ENCODE measurements around the gene PRRC2C. TPM values are rescaled to one million over a fixed set of nuclear protein-coding genes. Genes with fewer than 3 reads are reported as not detected.
"Not testable (repeated sequence)": the region's sequence is repeated elsewhere in the genome, so short reads cannot be mapped to it uniquely, and the experiment has no call there.

Gene PRRC2C
- total RNA-seq, 1 donor from 2014 or later, result 120 TPM

DNA sequence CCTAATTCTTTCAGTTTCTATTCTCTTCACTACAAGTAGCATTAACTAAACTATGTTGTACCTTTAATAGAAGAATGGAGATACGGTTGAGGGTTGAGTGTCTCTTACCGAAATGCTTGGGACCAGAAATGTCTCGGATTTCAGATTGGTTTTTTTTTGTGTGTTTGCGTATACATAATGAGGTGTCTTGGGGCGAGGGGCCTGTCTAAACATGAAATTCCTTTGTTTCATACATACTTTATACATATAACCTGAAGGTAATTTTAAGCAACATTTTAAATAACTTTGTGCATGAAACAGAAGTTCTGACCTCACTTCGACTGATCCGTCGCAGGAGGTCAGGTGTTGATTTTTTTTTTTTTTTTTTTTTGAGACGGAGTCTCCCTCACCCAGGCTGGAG, 100.4 kb downstream of the PRRC2C start:
- ATAC-seq, result no peak

DNA sequence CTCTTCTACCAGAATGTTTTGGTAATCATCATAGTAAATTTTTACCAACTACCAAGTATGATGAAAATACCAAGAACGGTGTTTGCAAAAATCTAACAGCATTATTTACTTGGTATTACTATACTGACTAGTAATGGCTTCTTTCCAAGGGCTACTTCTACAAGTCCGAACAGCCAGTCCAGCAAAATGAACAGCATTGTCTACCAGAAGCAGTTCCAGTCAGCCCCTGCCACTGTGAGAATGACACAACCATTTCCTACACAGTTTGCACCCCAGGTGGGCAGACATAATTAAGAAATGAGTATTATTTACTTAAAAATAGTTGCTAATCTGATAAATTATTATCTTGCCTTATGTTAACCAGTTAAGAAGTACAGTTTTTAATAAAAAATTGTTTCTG, 102.9 kb downstream of the PRRC2C start:
- no peak for ATAC-seq

DNA sequence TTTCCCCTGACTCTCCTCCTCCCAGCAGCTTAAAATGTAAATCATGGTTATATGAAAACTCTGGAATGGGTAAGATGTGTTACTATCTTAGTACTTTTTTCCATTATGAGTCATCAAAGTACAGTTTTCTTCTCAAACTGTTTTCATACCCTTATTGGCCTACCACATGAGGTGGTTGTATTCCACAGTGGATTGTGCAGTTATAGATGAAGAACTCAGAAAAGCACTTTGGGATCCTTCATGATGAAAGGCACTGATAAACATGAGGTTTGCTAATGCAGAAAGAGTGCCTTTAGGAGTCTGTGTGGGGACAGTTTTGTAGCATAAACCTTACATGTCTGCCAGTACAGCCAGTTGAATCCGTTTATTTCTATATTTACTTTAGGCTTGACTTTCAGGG, 104.7 kb downstream of the PRRC2C start:
- ATAC-seq, result no peak

DNA sequence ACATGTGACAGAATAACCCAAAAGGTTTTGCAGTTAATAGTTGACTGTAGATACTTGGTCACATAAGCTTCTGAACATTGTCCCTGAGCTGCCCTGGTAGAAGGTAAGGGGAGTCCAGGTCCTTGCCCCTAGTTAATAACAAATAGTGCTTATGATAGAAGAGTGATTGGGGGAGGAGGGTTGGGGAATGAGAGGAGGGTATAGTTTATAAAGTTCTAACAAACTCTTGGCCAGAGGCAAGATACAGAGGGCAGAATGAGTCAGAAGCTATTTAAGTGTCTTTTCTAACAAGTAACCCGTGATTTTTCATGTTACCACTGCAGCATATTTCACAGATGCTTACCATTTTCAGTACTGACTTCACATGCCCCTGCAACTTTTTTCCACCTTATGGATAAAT, 110.0 kb downstream of the PRRC2C start:
- ATAC-seq, result no peak

DNA sequence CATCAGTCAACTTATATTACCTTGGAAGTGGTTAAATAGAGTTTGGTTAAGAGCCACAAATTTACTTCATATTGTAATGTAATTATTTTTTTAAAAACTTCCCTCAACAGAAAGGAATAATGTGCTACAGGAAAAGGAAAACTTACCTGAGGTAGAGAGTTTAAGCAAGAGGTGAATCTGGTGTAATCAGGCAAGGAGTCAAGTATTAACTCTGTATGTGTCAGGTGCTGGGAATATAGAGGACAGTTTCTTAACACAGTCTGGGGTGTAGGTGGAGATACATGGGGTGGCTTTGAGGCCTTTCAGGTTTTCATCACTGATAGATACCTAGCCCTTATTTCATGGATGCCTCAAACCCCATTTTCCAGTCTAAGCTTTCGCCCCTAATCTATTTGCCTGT, 110.8 kb downstream of the PRRC2C start:
- ATAC-seq, result no peak

DNA sequence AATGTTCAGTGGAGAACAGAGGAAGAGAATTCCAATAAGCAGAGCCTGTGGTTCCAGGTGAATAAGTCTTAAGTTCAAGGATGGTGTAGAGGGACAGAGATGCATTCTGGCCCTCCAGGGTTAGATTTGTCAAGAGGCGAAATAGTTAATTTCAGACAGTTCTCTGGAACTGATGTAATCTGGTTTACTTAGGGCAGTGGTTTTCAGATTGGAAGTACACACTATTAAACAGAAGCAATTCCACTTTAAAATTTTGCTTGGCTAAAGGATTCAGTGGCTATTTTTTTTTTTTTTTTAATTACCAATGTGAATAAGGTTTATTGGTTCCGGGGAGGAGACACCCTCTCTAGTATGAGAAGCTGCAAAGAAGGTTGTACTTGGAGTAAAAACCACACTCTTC, 111.4 kb downstream of the PRRC2C start:
- no peak for ATAC-seq

DNA sequence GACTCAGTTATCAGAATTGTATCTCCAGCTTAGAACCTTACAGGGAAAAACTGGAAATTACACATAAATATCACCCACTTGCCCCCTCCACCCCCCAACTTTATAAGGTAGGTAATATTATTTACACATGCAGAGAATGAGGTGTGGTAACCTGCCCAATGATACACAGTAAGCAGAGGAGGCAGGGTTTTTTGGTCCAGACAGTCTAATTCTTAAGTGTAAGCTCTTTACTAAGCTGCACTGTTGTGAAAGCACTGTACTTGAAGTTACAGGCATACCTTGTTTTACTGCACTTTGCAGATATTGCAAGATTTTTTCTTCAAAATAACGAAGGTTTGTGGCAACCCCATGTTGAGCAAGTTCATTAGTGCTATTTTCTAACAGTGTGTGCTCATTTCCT, 111.9 kb downstream of the PRRC2C start:
- no peak for ATAC-seq

DNA sequence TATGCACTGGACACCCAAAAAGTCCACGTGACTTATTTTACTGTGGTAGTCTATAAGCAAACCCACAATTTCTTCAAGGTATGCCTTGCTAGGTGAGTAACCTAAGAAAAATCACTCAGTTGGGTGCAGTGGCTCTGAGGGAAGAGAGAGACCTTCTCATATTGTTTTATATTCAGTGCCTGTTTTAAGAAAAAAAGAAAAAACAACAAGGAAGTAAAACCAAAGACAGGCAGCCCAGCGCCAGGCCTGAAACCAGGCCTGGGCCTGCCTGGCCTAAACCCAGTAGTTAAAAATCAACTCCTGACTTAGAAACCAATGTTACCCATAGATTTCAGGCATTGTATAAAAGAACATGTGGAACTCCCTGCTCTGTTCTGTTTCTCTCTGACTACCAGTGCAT, 115.0 kb downstream of the PRRC2C start:
- not testable (repeated sequence) for ATAC-seq

DNA sequence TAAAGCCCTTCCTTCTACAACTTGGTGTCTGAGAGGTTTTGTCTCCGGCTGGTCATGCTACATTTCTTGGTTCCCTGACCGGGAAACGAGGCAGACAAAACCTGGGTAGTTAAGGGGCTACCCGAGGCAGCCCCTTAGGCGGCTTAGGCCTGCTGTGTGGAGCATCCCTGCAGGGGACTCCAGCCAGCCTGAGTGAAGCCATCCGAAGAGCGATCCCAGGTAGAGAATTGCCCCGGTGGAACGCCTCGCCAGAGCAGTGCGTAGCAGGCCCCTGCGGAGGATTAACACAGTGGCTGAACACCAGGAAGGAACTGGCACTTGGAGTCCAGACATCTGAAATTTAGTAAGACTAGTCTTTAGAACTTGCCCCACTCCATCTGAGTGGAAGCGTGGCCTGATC, 115.5 kb downstream of the PRRC2C start:
- ATAC-seq, result no peak

DNA sequence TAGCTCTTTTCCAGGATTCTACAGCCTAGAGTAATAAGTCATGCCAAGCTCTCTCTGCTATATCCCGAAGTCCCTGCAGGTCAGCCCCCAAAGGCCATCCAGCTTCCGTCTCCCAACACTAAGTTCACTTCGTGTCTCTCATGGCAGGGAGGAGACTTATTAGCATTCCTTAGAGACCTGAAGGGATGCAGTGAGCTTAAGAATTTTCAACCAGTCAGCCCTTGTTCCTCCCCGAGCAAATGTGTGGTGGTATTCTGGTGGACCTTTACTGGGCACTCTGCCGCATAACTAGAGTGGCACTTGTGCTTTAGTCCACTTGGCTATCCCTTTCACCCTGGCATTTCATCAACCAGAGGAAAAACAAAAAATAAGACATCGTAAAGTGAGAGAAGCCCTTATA, 117.7 kb downstream of the PRRC2C start:
- ATAC-seq, result not testable (repeated sequence)

DNA sequence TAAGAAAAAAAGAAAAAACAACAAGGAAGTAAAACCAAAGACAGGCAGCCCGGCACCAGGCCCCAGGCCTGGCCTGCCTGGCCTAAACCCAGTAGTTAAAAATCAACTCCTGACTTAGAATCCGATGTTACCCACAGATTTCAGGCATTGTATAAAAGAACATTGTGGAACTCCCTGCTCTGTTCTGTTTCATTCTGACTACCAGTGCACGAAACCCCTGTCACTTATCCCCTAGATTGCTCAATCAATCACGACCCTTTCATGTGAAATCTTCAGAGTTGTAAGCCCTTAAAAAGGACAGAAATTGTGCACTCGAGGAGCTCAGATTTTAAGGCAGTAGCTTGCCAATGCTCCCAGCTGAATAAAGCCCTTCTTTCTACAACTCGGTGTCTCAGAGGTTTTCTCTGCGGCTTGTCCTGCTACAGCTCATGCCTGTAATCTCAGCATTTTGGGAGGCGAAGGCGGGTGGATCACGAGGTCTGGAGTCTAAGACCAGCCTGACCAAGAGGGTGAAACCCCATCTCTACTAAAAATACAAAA, 121.1 kb downstream of the PRRC2C start:
- ATAC-seq, result no peak

DNA sequence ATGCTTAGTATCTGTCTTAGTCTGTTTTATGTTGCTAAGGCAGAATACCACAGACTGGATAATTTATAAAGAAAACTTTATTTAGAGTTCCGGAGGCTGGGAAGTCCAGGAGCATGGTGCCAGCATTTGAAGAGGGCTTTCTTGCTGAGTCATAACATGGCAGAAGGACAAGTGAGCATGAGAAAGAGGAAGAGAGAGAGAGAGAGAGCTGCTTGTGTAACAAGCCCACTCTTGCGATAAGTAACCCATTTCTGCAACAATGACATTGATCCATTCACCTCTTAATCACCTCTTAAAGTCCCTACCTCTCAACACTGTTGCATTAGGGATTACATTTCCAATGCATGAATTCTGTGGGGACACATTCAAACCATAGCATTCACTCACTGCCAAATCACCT, 125.1 kb downstream of the PRRC2C start:
- ATAC-seq, result peak; percentile 43

DNA sequence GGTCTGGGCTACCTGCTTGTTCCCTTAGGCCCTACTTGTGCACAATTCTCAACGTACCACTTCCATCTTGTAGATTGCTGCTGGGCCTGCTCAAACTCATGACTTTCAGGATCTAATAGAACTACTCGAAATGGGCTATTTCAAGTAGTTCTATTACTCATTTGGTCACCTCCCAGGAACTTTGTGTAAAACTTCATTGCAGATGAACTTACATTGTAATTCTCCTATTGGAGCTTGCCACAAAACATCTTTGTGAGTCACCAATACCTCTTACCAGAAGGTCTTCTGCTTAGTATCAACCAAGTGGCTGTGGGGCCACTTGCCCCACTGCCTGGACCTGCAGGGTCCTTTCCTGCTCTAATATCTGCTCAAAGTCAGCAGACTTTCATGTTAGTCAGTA, 126.0 kb downstream of the PRRC2C start:
- ATAC-seq, result no peak

DNA sequence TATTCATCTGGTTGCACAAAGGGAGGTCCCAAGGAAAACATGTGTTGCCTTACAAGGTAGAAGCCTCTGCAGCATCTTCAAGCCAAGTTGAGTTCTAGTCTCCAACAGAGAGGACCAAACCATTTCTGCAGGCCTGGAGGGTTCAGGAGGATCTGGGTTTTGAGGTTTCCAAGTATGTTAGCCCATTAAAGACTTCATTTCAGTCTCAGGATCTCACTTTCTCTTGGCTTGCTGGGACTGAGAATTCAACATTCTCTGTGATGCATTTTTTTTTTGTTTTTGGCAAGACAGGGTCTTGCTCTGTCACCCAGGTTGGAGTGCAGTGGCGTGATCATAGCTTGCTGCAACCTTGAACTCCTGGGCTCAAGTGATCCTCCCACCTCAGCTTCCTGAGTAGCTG, 128.0 kb downstream of the PRRC2C start:
- ATAC-seq, result no peak

DNA sequence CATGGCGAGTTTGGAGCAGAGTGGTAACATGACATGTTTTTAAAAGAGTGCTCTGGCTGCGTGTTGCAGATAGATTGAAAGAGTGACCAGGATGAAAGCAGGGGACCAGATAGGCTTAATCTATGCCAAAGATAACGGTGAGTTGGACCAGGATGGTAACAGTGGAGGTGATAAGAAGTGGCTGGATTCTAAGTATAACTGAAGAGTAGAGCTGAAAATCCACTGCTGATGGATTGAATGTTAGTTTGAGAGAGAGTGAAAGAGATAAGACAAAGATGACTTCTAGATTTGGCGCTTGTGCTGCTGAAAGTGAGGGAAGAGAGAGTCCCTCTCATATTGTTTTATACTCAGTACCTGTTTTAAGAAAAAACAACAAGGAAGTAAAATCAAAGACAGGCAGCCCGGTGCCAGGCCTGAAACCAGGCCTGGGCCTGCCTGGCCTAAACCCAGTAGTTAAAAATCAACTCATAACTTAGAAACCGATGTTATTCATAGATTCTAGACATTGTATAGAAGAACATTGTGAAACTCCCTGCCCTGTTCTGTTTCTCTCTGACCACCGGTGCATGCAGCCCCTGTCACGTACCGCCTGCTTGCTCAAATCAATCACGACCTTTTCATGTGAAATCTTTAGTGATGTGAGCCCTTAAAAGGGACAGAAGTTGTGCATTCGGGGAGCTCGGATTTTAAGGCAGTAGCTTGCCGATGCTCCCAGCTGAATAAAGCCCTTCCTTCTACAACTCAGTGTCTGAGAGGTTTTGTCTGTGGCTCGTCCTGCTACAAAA, 130.0 kb downstream of the PRRC2C start:
- ATAC-seq, result not testable (repeated sequence)

DNA sequence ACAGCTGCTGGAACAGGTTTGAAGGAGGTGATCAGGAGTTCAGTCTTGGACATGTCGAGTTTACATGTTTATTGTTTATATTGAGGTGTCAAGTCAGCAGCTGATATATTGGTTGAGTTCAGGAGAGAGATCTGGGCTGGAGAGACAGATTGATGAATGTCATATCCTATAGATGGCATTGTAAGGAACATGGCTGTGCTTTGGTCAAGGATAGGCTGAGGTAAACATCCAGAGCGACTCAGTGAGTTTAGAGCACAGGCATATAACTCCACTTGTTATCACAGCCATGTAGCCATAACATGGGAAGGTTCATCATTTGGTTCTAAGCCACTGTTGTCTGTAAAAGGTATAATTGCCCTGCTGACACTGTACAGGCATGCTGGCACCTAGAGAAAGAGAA, 131.3 kb downstream of the PRRC2C start:
- ATAC-seq, result no peak

DNA sequence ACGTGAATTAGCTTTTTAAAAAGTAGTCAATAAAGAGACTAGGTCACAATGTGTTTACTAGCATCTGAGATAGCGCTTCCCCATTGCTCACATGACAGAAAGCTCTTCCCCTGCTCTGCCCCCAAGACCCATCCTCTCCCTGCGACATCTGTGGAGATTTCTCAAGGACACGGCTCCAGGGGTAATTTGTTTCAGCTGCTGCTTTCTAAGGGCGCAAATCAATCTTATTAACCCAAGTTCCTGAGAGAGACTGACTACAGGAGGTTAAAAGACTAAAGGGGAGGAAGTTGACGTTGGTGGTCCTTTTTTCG, 136.8 kb downstream of the PRRC2C start, which contains the start of gene MYOCOS:
Gene MYOCOS, plus strand, starts transcription at position 92 of the 311 bp plus-strand sequence. CDS start 1,641 bp downstream, outside the sequence.
- no peak for ATAC-seq

DNA sequence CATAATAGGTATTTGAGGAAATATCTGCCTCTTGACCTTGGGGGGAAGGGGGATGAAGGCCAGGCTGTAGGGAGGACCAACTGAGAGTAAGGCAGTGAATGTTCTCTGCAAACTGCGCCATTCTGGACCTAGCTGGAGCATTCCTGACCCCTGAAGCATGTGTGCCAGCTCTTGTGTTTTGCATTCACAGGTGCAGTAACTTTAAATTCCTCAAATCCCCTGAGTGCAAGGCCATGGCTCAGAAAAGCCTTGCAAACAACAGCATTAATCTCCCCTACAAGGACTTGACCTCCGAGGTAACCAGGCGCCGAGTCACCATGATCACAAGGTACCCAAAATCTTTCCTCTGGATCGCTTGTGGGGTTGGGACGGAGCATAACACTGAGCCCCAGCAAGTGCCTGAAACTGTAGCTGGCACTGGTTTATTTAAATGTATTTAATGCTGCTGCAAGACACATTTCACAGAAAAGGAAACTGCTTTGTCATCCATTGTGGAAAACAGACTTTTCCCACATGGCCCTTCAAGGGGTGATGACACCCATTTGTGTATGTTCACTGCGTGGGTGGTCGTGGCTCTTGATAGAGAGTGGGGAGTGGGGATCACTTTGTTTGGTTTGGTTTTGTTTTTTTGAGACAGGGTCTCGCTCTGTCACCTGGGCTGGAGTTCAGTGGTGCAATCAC, 138.5 kb downstream of the PRRC2C start:
- ATAC-seq, result no peak

DNA sequence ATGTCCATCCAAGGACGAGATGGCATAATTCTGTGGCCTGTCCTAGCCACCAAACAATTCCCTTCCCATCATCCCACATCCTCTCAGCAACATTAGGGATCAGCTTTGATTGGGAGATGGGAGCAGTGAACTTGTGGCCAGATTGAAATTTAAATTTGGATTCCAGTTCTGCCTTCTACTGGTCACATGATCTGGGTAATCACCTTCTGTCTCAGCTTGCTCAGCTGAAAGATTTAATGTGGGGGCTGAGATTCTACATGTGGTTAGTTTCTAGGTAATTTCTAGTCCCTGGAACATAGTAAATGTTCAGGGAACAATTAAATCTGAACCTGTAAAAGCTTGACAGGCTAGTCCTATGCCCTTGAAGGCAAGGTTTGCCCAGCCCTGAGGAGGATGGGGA, 139.9 kb downstream of the PRRC2C start:
- ATAC-seq, result no peak

DNA sequence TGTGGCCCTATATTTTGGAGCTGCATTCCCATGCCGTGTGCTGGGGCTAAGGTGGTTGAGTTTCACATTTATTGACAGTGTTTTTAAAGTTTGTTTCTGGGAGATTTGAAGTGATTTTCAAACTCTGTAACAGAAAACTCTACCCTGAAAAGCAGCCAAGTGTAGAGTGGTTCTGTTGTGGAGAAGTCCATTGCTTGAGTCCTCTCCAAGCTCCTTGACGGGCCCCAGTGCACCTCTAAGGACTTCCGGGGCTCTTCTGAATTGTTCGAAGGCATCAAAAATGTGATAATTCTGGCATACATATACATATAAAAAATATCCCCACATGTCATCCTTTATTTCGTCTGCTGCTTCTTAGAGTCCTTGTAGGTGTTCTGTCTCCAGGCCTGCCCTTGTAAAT, 141.7 kb downstream of the PRRC2C start:
- no peak for ATAC-seq

DNA sequence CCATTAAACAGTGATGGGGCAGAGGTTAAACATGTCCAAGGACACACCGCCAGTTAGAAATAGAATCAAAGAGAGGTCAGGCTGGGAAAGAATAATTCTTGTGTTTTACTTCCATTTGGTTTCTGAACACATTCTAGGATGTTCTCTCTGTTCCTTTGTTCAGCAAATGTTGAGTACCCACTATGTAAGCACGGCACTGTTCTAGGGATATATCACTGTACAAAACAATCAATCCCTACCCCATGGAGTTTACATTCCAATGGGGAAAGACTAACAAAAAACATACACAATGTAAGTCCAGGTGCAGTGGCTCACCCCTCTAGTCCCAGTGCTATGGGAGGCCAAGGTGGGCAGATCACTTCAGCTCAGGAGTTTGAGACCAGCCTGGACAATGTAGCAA, 142.9 kb downstream of the PRRC2C start:
- no peak for ATAC-seq

DNA sequence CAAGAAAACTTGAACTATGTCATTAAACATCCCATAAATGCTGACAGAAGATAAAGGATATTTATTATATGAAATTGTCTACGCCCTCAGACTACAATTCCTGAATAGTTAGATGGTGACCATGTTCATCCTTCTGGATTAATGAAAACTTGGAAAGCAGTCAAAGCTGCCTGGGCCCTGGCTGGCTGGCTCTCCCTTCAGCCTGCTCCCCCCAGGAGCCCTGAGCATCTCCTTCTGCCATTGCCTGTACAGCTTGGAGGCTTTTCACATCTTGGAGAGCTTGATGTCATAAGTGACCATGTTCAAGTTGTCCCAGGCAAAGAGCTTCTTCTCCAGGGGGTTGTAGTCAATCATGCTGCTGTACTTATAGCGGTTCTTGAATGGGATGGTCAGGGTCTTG, 150.3 kb downstream of the PRRC2C start:
- ATAC-seq, result no peak

DNA sequence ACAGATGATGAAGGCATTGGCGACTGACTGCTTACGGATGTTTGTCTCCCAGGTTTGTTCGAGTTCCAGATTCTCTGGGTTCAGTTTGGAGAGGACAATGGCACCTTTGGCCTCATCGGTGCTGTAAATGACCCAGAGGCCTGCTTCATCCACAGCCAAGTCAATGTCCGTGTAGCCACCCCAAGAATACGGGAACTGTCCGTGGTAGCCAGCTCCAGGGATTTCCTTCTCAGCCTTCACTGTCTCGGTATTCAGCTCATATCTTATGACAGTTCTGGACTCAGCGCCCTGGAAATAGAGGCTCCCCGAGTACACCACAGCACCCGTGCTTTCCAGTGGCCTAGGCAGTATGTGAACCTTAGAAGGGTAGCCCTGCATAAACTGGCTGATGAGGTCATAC, 150.8 kb downstream of the PRRC2C start:
- no peak for ATAC-seq

DNA sequence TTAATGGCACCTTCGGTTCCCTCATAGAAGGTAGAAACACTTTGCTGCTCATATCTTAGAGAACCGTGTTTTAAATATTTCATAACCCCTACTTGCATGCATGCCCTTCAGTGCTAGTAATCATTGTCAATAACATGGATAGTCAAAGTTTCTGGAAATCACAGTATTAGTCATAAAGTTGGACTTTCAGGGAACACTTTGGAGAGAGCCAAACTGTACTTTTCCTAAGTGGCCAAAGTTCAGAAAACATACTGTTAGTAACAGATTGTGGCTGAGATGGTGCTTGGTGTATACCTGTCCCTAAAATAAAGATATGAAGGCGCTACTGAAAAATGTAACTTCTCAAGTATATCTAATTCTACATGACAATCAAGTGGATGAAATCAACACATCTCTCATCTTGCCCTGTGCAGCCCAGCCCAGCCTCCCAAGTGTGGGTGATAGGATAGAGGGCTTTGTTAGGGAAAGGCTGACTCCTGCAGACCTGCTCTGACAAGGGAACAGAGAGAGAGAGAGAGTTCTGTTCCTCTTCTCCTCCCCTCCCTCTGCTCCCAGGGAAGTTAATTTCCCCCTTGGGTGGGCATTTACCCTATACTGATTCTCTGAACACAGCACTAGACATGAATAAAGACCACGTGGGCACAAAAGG, 152.7 kb downstream of the PRRC2C start:
- ATAC-seq, result no peak

Measured in esophagus mucosa (tissue), 1 donor.